Measurements from ENCODE around the gene HS6ST2. TPM values are rescaled to one million over a fixed set of nuclear protein-coding genes. Genes with fewer than 3 reads are reported as not detected.

Gene HS6ST2
- total and polyA plus RNA-seq, 9 of the 15 experiments (the other 6 are each of a cell fraction or from before 2014, with no cell fraction given): not detected

- FAIRE-seq (no peak), DNase-seq (ENCODE audit: extremely low read depth in 1 of 4, low spot score in 3 of 4) (peak in 1 of 4 experiments; percentile 3), ATAC-seq (no peak)
- no peaks in the 10 kb centered on the region for H3K36me3 ChIP-seq (ENCODE audit: control insufficient read depth, insufficient read depth, low read length)
- no peak overlapping the region for H3K4me3 ChIP-seq
- TF ChIP-seq CREBBP (IDR thresholded peaks at IDR 0.05; ENCODE audit: low read depth, low read length) (no peak), CTCF (IDR thresholded peaks at IDR 0.05 in 2 of 3, conservative IDR thresholded peaks at IDR 0.05 in 1 of 3; ENCODE audit: insufficient read depth in 2 of 3, low read depth in 1 of 3, low read length in 3 of 3) (peak in 2 of 3 experiments; percentile 32 to 35; a peak in 1 of 6 replicates)
- POLR2A ChIA-PET: no interaction called here
- CTCF ChIA-PET (ENCODE audit: low intra/inter-chr PET ratio): no interaction called here
- H3K9me1 ChIP-seq (ENCODE audit: control insufficient read depth, insufficient read depth, low read length): no peaks in the 10 kb centered on the region
- H4K20me1 ChIP-seq (replicated peaks; ENCODE audit: control insufficient read depth, insufficient read depth, low read length): no peaks in the 10 kb centered on the region
- in situ Hi-C loops (cut with MboI): no loop called here
- intact Hi-C loops (cut with micrococcal nuclease): no loop called here
- H3K79me2 ChIP-seq (ENCODE audit: control insufficient read depth, insufficient read depth, low read length): no peaks in the 10 kb centered on the region
- WGBS (ENCODE audit: insufficient coverage, low coverage, missing lambda C conversion rate): 0% methylated on average over 3 of the region's 3 CpGs
- no TSS peak for BruUV-seq (replicated peaks)
- no peak overlapping the region for H3K9ac ChIP-seq (ENCODE audit: insufficient read depth in 1 of 2, low read depth in 2 of 2, low read length in 2 of 2)
- no peak overlapping the region for H3K4me2 ChIP-seq (ENCODE audit: insufficient read depth, low read length)
- no peak overlapping the region for H3K27ac ChIP-seq (ENCODE audit: extremely low read depth, low read depth, low read length)
- no peaks in the 10 kb centered on the region for H3K4me1 ChIP-seq (replicated peaks in 1 of 2; ENCODE audit: control insufficient read depth in 2 of 2, insufficient read depth in 2 of 2, low read length in 2 of 2)
- no peaks in the 10 kb centered on the region for H3K27me3 ChIP-seq (ENCODE audit: control insufficient read depth in 2 of 2, insufficient read depth in 2 of 2, low read length in 2 of 2)
- no peaks in the 10 kb centered on the region for H3K9me3 ChIP-seq (replicated peaks; ENCODE audit: control insufficient read depth, insufficient read depth, low read depth, low read length)
- H2AFZ ChIP-seq (ENCODE audit: low read depth, low read length): no peak overlapping the region
Observed at GRCh38 chrX:132716006-132716405, 242.4 kb downstream of the HS6ST2 start.

GRCh38 chrX:132714913-132715312, 243.5 kb downstream of the HS6ST2 start:
- intact Hi-C loops (cut with micrococcal nuclease) (no loop called here), in situ Hi-C loops (cut with MboI) (no loop called here)
- H3K9ac ChIP-seq (ENCODE audit: insufficient read depth in 1 of 2, low read depth in 2 of 2, low read length in 2 of 2): no peak overlapping the region
- BruUV-seq (replicated peaks): no TSS peak
- CTCF ChIA-PET (ENCODE audit: low intra/inter-chr PET ratio): interaction anchor here (0.6 kb wide), 1 partner anchor 77 kb away, joined by 3 read pairs; no protein-coding TSS in a partner anchor
- ATAC-seq: no peak
- no peak for FAIRE-seq
- H3K4me1 ChIP-seq (replicated peaks in 1 of 2; ENCODE audit: control insufficient read depth in 2 of 2, insufficient read depth in 2 of 2, low read length in 2 of 2): no peaks in the 10 kb centered on the region
- H3K27ac ChIP-seq (ENCODE audit: extremely low read depth, low read depth, low read length): no peak overlapping the region
- POLR2A ChIA-PET: no interaction called here
- no peak overlapping the region for H2AFZ ChIP-seq (ENCODE audit: low read depth, low read length)
- H3K9me3 ChIP-seq (replicated peaks; ENCODE audit: control insufficient read depth, insufficient read depth, low read depth, low read length): no peaks in the 10 kb centered on the region
- H3K79me2 ChIP-seq (ENCODE audit: control insufficient read depth, insufficient read depth, low read length): no peaks in the 10 kb centered on the region
- no peaks in the 10 kb centered on the region for H3K27me3 ChIP-seq (ENCODE audit: control insufficient read depth in 2 of 2, insufficient read depth in 2 of 2, low read length in 2 of 2)
- 0% methylated on average over 5 of the region's 5 CpGs for WGBS (ENCODE audit: insufficient coverage, low coverage, missing lambda C conversion rate)
- no peaks in the 10 kb centered on the region for H3K36me3 ChIP-seq (ENCODE audit: control insufficient read depth, insufficient read depth, low read length)
- no peak overlapping the region for H3K4me3 ChIP-seq
- DNase-seq (ENCODE audit: extremely low read depth in 1 of 4, low spot score in 3 of 4): no peak
- no peaks in the 10 kb centered on the region for H3K9me1 ChIP-seq (ENCODE audit: control insufficient read depth, insufficient read depth, low read length)
- no peak overlapping the region for H3K4me2 ChIP-seq (ENCODE audit: insufficient read depth, low read length)
- no peaks in the 10 kb centered on the region for H4K20me1 ChIP-seq (replicated peaks; ENCODE audit: control insufficient read depth, insufficient read depth, low read length)
- TF ChIP-seq PHB2 (IDR thresholded peaks at IDR 0.05; ENCODE audit: low read depth): no peak
- no peak for TF ChIP-seq ZSCAN32 (CRISPR knock-in tag; IDR thresholded peaks at IDR 0.05)
- TF ChIP-seq HOMEZ (CRISPR knock-in tag; IDR thresholded peaks at IDR 0.05): no peak
- no peak for TF ChIP-seq RCOR1 (IDR thresholded peaks at IDR 0.05; ENCODE audit: borderline replicate concordance in 1 of 2, low read depth in 2 of 2, low read length in 2 of 2)
- TF ChIP-seq ZNF511 (CRISPR knock-in tag; IDR thresholded peaks at IDR 0.05): no peak
- no peak for TF ChIP-seq YY1 (IDR thresholded peaks at IDR 0.05; ENCODE audit: borderline replicate concordance in 1 of 3, control insufficient read depth in 1 of 3, extremely low read depth in 1 of 3, insufficient read depth in 3 of 3, insufficient read length in 1 of 3, insufficient replicate concordance in 2 of 3, low read depth in 1 of 3, low read length in 2 of 3)
- no peak for TF ChIP-seq LEF1 (IDR thresholded peaks at IDR 0.05)
- no peak for TF ChIP-seq KLF1 (tag; IDR thresholded peaks at IDR 0.05)
- no peak for TF ChIP-seq ZFX (CRISPR knock-in tag; IDR thresholded peaks at IDR 0.05)
- no peak for TF ChIP-seq NFATC3 (IDR thresholded peaks at IDR 0.05)

All from K562 (cell line).